OCI-LY3 (cell line): ENCODE data around the gene PRKD3.

ENCODE experiments used
- CTCF ChIP-seq: fragments of 200-600, 300-600 bp; sonication (generic); IDR thresholded peaks from 2 replicates; pipeline ENCODE4 v1.5.1; 2014; ENCODE audit warnings: antibody characterized with exemption, low read length, low read depth
- EZH2phosphoT487 ChIP-seq: fragments of 200-600 bp; shearing (Covaris generic); IDR thresholded peaks from 2 replicates; pipeline ENCODE4 v1.6.1; 2018; ENCODE audit warnings: antibody characterized with exemption, mixed run types, low read depth

GRCh38 chr2:37361216-37361815 is 36.7 kb upstream of the PRKD3 start:
- TF ChIP-seq CTCF (no peak), EZH2phosphoT487 (no peak)
